ENCODE results near the gene PLEKHH2. TPM values are rescaled to one million over a fixed set of nuclear protein-coding genes. Genes with fewer than 3 reads are reported as not detected.
"Not testable (repeated sequence)": the region's sequence is repeated elsewhere in the genome, so short reads cannot be mapped to it uniquely, and the experiment has no call there.

Gene PLEKHH2
- total RNA-seq, 1 donor from 2014 or later, result 21.3 TPM

DNA sequence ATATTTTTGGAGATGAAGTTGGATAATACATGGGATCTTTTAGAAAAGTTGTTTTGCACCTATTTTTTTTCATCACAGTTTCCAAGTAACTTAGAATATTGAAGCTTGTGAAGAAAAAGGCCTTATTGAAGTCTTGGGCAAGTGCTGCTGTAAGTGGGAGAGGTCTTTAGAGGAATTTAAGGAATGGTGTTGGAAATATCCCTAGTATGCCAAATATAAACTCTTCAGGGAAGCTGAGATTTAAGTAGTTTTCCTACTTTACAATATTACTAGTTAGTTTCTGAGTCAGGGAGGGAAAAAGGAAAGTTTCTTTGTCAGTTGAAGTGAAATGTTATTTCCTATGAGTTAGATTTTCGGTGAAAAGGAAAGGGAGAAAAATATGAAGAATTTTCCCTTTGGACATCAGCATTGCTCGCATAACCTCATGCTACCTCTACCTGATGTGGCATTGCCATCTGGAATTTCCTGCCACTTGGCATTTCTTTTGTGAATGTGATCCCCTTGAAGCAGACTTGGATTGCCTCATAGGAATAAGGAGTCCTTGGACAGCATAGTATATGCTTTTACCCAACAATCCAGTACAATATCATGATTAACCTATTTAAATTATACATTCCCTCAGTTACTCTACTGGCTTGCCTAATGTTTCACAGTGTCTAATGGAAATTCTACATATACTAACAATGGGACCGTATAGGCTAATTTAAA, 12.1 kb downstream of the PLEKHH2 start:
- H3K4me3 Mint-ChIP-seq (ENCODE audit: low read depth), result no peak overlapping the region
- no peaks in the 10 kb centered on the region for H3K4me1 Mint-ChIP-seq (ENCODE audit: low read depth)
- no peak for DNase-seq (ENCODE audit: low spot score)
- H3K27ac Mint-ChIP-seq, result no peak overlapping the region
- intact Hi-C loops (cut with micrococcal nuclease), result no loop called here
- H3K9me3 Mint-ChIP-seq, result no peaks in the 10 kb centered on the region
- H3K27me3 Mint-ChIP-seq (ENCODE audit: low read depth), result peaks cover 2% of the 10 kb centered on the region
- peaks cover 4% of the 10 kb centered on the region for H3K36me3 Mint-ChIP-seq (ENCODE audit: low read depth)

DNA sequence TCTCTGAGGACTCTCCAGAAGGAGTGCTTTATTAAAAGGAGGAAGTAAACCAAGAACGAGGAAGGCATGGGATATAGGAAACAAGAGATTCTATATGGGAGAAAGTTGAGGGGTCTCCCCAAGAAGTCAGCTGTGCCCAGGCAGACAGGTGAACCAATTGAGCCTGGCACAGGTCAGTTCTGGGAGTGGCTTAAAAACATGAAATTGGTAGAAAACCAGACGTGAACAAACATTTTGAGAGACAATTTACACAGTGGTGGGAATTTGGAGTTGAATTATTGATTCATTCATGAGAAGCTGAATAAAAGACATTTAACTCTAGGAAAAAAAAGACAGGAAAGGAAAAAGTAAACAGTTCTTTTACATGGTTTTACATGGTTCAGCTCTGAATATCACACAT, 16.4 kb downstream of the PLEKHH2 start:
- no peak for DNase-seq (ENCODE audit: low spot score)
- intact Hi-C loops (cut with micrococcal nuclease), result no loop called here
- peaks cover 8% of the 10 kb centered on the region for H3K36me3 Mint-ChIP-seq (ENCODE audit: low read depth)
- peaks cover 4% of the 10 kb centered on the region for H3K9me3 Mint-ChIP-seq
- H3K4me1 Mint-ChIP-seq (ENCODE audit: low read depth), result no peaks in the 10 kb centered on the region
- no peak overlapping the region for H3K27ac Mint-ChIP-seq
- H3K4me3 Mint-ChIP-seq (ENCODE audit: low read depth), result no peak overlapping the region
- no peaks in the 10 kb centered on the region for H3K27me3 Mint-ChIP-seq (ENCODE audit: low read depth)

GRCh38 chr2:43657241-43657640, 20.2 kb downstream of the PLEKHH2 start:
- Mint-ChIP-seq H3K9me3 (peaks cover 4% of the 10 kb centered on the region), H3K4me1 (ENCODE audit: low read depth) (no peaks in the 10 kb centered on the region), H3K27ac (no peak overlapping the region), H3K36me3 (ENCODE audit: low read depth) (peaks cover 14% of the 10 kb centered on the region), H3K4me3 (ENCODE audit: low read depth) (no peak overlapping the region), H3K27me3 (ENCODE audit: low read depth) (no peaks in the 10 kb centered on the region)
- DNase-seq (ENCODE audit: low spot score), result no peak
- intact Hi-C loops (cut with micrococcal nuclease), result no loop called here

DNA sequence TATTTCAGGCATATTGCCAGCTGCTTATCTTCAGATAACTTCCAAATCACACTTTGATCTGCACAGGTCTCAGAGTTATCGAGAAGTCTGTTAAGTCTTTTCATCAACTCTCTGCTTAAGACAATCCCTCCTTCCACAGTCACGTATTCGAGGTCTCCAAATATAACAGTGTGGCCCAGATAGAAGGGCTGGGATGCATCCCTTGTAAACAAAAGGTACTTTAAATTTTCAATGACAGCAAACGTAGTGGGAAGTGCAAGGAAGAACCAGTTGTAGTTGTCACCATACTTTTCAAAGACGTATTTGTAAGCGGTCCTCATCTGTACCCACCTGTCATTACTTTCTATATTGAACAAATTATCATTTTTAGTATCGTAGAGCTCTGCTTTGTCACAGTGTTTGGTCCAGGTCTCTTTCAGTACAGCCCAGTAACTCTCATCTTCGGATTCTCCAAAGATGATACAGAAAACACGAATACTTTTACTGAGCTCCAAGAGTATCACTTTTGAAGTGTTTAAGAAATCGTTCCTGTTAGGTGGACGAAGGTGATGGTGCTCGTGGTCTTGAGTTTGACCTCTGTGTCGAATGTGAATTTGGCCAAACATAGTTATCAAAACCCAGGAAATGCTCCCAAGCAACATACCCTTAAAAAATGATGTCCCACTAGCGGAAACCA, 38.7 kb downstream of the PLEKHH2 start:
- no peak for DNase-seq (ENCODE audit: low spot score)
- Mint-ChIP-seq H3K4me1 (ENCODE audit: low read depth) (peaks cover 12% of the 10 kb centered on the region), H3K27ac (peak overlapping the region; percentile 69), H3K27me3 (ENCODE audit: low read depth) (peaks cover 5% of the 10 kb centered on the region), H3K4me3 (ENCODE audit: low read depth) (peak overlapping the region; percentile 73), H3K36me3 (ENCODE audit: low read depth) (peaks cover 9% of the 10 kb centered on the region), H3K9me3 (peaks cover 16% of the 10 kb centered on the region)
- intact Hi-C loops (cut with micrococcal nuclease), result no loop called here

- intact Hi-C loops (cut with micrococcal nuclease), result no loop called here
- DNase-seq (ENCODE audit: low spot score), result peak; percentile 22
- peak within 1 kb of the TSS; percentile 73 for H3K4me3 Mint-ChIP-seq (ENCODE audit: low read depth)
Observed at GRCh38 chr2:43676322-43677050, 39.4 kb downstream of the PLEKHH2 start, which contains the start of gene C1GALT1C1L. C1GALT1C1L (minus strand) TSS chr2:43676429; CDS start chr2:43676322, 107 bp downstream.

GRCh38 chr2:43677783-43678182, 40.7 kb downstream of the PLEKHH2 start:
- H3K36me3 Mint-ChIP-seq (ENCODE audit: low read depth); H3K9me3 Mint-ChIP-seq; H3K4me3 Mint-ChIP-seq (ENCODE audit: low read depth); DNase-seq (ENCODE audit: low spot score); intact Hi-C loops (cut with micrococcal nuclease); H3K27me3 Mint-ChIP-seq (ENCODE audit: low read depth); H3K27ac Mint-ChIP-seq: not testable (repeated sequence)
- H3K4me1 Mint-ChIP-seq (ENCODE audit: low read depth), result peaks cover 12% of the 10 kb centered on the region

More at GRCh38 chr2:43676322-43677050, 39.4 kb downstream of the PLEKHH2 start, which contains the start of gene C1GALT1C1L:
- H3K27ac Mint-ChIP-seq, result peak within 1 kb of the TSS; percentile 69
- peaks cover 12% of the 10 kb centered on the region for H3K4me1 Mint-ChIP-seq (ENCODE audit: low read depth)
- H3K9me3 Mint-ChIP-seq, result peaks cover 16% of the 10 kb centered on the region
- H3K36me3 Mint-ChIP-seq (ENCODE audit: low read depth), result peaks cover 9% of the 10 kb centered on the region
- H3K27me3 Mint-ChIP-seq (ENCODE audit: low read depth), result peaks cover 7% of the 10 kb centered on the region

GRCh38 chr2:43685357-43685756, 48.3 kb downstream of the PLEKHH2 start:
- no peaks in the 10 kb centered on the region for H3K9me3 Mint-ChIP-seq
- intact Hi-C loops (cut with micrococcal nuclease), result no loop called here
- H3K4me3 Mint-ChIP-seq (ENCODE audit: low read depth), result no peak overlapping the region
- H3K36me3 Mint-ChIP-seq (ENCODE audit: low read depth), result no peaks in the 10 kb centered on the region
- DNase-seq (ENCODE audit: low spot score), result no peak
- H3K4me1 Mint-ChIP-seq (ENCODE audit: low read depth), result peaks cover 8% of the 10 kb centered on the region
- no peak overlapping the region for H3K27ac Mint-ChIP-seq
- peaks cover 3% of the 10 kb centered on the region for H3K27me3 Mint-ChIP-seq (ENCODE audit: low read depth)

GRCh38 chr2:43689999-43690398, 52.9 kb downstream of the PLEKHH2 start:
- Mint-ChIP-seq H3K36me3 (ENCODE audit: low read depth) (no peaks in the 10 kb centered on the region), H3K27ac (no peak overlapping the region), H3K27me3 (ENCODE audit: low read depth) (no peaks in the 10 kb centered on the region), H3K9me3 (no peaks in the 10 kb centered on the region), H3K4me3 (ENCODE audit: low read depth) (no peak overlapping the region), H3K4me1 (ENCODE audit: low read depth) (peaks cover 6% of the 10 kb centered on the region)
- intact Hi-C loops (cut with micrococcal nuclease), result no loop called here
- DNase-seq (ENCODE audit: low spot score), result no peak

- Mint-ChIP-seq H3K27me3 (ENCODE audit: low read depth) (no peaks in the 10 kb centered on the region), H3K9me3 (no peaks in the 10 kb centered on the region), H3K36me3 (ENCODE audit: low read depth) (peaks cover 5% of the 10 kb centered on the region), H3K4me1 (ENCODE audit: low read depth) (no peaks in the 10 kb centered on the region), H3K27ac (no peak overlapping the region), H3K4me3 (ENCODE audit: low read depth) (no peak overlapping the region)
- intact Hi-C loops (cut with micrococcal nuclease), result no loop called here
- DNase-seq (ENCODE audit: low spot score), result no peak
Observed at GRCh38 chr2:43692428-43692994, 55.5 kb downstream of the PLEKHH2 start.

GRCh38 chr2:43698140-43698539, 61.1 kb downstream of the PLEKHH2 start:
- H3K36me3 Mint-ChIP-seq (ENCODE audit: low read depth), result peaks cover 22% of the 10 kb centered on the region
- H3K27me3 Mint-ChIP-seq (ENCODE audit: low read depth); H3K9me3 Mint-ChIP-seq; H3K4me3 Mint-ChIP-seq (ENCODE audit: low read depth); H3K4me1 Mint-ChIP-seq (ENCODE audit: low read depth); H3K27ac Mint-ChIP-seq; DNase-seq (ENCODE audit: low spot score); intact Hi-C loops (cut with micrococcal nuclease): not testable (repeated sequence)

GRCh38 chr2:43699761-43700160, 62.7 kb downstream of the PLEKHH2 start:
- Mint-ChIP-seq H3K9me3 (no peaks in the 10 kb centered on the region), H3K36me3 (ENCODE audit: low read depth) (peaks cover 25% of the 10 kb centered on the region), H3K4me3 (ENCODE audit: low read depth) (no peak overlapping the region), H3K27ac (no peak overlapping the region), H3K27me3 (ENCODE audit: low read depth) (no peaks in the 10 kb centered on the region), H3K4me1 (ENCODE audit: low read depth) (no peaks in the 10 kb centered on the region)
- intact Hi-C loops (cut with micrococcal nuclease), result no loop called here
- no peak for DNase-seq (ENCODE audit: low spot score)

- intact Hi-C loops (cut with micrococcal nuclease), result no loop called here
- Mint-ChIP-seq H3K9me3 (no peaks in the 10 kb centered on the region), H3K4me1 (ENCODE audit: low read depth) (no peaks in the 10 kb centered on the region), H3K36me3 (ENCODE audit: low read depth) (peaks cover 25% of the 10 kb centered on the region), H3K27ac (no peak overlapping the region), H3K27me3 (ENCODE audit: low read depth) (no peaks in the 10 kb centered on the region), H3K4me3 (ENCODE audit: low read depth) (no peak overlapping the region)
- no peak for DNase-seq (ENCODE audit: low spot score)
Observed at GRCh38 chr2:43701111-43701510, 64.1 kb downstream of the PLEKHH2 start.

Data from activated T-helper 2 cell treated with anti-CD3 and anti-CD28 coated beads, Interferon-gamma antibody, Interleukin-2, Interleukin-4, amounts not matched to agents 10 μg/mL and 5 μg/mL and 100 μg/mL, durations not matched to agents 14 hours and 24 hours and 36 hours (primary cell).